ENCODE data around the gene ZMIZ2.

The ZMIZ2 gene

DNA sequence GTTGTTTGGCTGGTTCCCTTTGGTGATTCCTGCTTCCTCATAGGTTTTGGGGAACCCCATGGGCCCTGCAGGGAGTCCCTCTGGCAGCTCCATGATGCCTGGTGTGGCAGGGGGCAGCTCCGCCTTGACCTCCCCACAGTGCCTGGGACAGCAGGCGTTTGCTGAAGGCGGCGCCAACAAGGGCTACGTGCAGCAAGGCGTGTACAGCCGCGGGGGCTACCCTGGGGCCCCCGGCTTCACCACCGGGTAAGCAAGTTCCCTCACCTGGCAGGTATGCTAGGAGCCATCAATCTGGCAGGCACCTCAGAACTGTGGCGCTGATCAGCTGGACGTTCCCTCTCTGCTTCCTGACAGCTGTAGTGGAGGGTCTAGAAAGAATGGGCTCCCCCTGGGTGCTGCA, 8.3 kb downstream of the ZMIZ2 start:
- Histone ChIP-seq H3K4me1 (ENCODE audit: control insufficient read depth, insufficient read depth, low read length) (no peaks in the 10 kb centered on the region), H3K27me3 (ENCODE audit: control insufficient read depth, insufficient read depth, low read length, poor library complexity, severe bottlenecking) (no peaks in the 10 kb centered on the region), H3K27ac (ENCODE audit: insufficient read depth, low read depth, low read length, poor library complexity, severe bottlenecking) (no peak overlapping the region), H3K4me3 (ENCODE audit: insufficient read depth, low read depth, low read length) (no peak overlapping the region), H3K9me3 (ENCODE audit: control insufficient read depth, low read length) (no peaks in the 10 kb centered on the region), H3K36me3 (ENCODE audit: control insufficient read depth, insufficient read depth, low read length) (peaks cover 13% of the 10 kb centered on the region)
- WGBS, 2 experiments, result 97 to 98% methylated on average over 12 of the region's 12 CpGs

- Histone ChIP-seq H3K9me3 (ENCODE audit: control insufficient read depth, low read length) (no peaks in the 10 kb centered on the region), H3K4me3 (ENCODE audit: insufficient read depth, low read depth, low read length) (no peak overlapping the region), H3K4me1 (ENCODE audit: control insufficient read depth, insufficient read depth, low read length) (no peaks in the 10 kb centered on the region), H3K27ac (ENCODE audit: insufficient read depth, low read depth, low read length, poor library complexity, severe bottlenecking) (no peak overlapping the region), H3K27me3 (ENCODE audit: control insufficient read depth, insufficient read depth, low read length, poor library complexity, severe bottlenecking) (no peaks in the 10 kb centered on the region), H3K36me3 (ENCODE audit: control insufficient read depth, insufficient read depth, low read length) (peaks cover 13% of the 10 kb centered on the region)
- WGBS, 2 experiments, result 95 to 96% methylated on average over 10 of the region's 10 CpGs
Measured at GRCh38 chr7:44757311-44757710, 8.7 kb downstream of the ZMIZ2 start.

DNA sequence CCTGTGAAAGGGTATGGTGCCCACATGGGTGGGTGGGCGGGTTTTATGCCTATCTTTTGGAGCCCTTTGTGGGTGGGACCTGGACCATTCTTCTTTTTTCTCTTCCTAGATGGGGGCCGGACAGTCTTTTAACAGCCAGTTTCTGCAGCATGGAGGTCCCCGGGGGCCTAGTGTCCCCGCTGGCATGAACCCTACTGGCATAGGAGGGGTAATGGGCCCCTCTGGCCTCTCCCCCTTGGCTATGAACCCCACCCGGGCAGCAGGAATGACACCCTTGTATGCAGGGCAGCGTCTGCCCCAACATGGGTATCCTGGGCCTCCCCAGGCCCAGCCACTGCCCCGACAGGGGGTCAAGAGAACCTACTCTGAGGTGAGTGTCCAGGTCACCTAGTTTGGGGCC, 9.1 kb downstream of the ZMIZ2 start:
- Histone ChIP-seq H3K27me3 (ENCODE audit: control insufficient read depth, insufficient read depth, low read length, poor library complexity, severe bottlenecking) (no peaks in the 10 kb centered on the region), H3K4me3 (ENCODE audit: insufficient read depth, low read depth, low read length) (no peak overlapping the region), H3K36me3 (ENCODE audit: control insufficient read depth, insufficient read depth, low read length) (peaks cover 13% of the 10 kb centered on the region), H3K4me1 (ENCODE audit: control insufficient read depth, insufficient read depth, low read length) (no peaks in the 10 kb centered on the region), H3K9me3 (ENCODE audit: control insufficient read depth, low read length) (no peaks in the 10 kb centered on the region), H3K27ac (ENCODE audit: insufficient read depth, low read depth, low read length, poor library complexity, severe bottlenecking) (no peak overlapping the region)
- WGBS, 2 experiments, result 93% methylated on average over 7 of the region's 7 CpGs

DNA sequence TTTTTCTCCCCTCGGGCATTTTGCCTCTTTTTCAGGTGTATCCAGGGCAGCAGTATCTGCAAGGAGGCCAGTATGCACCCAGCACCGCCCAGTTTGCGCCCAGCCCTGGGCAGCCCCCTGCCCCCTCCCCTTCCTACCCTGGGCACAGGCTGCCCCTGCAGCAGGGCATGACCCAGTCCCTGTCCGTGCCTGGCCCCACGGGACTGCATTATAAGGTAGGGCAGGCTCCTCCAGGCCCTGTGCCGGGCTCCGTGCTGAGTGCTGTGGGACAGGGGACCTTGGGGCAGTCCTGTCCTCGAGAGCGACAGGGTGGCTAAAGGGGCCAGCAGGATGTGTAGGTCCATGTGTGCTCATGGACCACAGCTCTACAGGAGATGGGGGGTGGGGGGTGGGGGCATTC, 10.6 kb downstream of the ZMIZ2 start:
- no peak overlapping the region for H3K4me3 ChIP-seq (ENCODE audit: insufficient read depth, low read depth, low read length)
- peaks cover 15% of the 10 kb centered on the region for H3K36me3 ChIP-seq (ENCODE audit: control insufficient read depth, insufficient read depth, low read length)
- H3K27me3 ChIP-seq (ENCODE audit: control insufficient read depth, insufficient read depth, low read length, poor library complexity, severe bottlenecking), result no peaks in the 10 kb centered on the region
- H3K27ac ChIP-seq (ENCODE audit: insufficient read depth, low read depth, low read length, poor library complexity, severe bottlenecking), result no peak overlapping the region
- no peaks in the 10 kb centered on the region for H3K9me3 ChIP-seq (ENCODE audit: control insufficient read depth, low read length)
- WGBS, 2 experiments, result 96 to 98% methylated on average over 9 of the region's 9 CpGs
- H3K4me1 ChIP-seq (ENCODE audit: control insufficient read depth, insufficient read depth, low read length), result no peaks in the 10 kb centered on the region

DNA sequence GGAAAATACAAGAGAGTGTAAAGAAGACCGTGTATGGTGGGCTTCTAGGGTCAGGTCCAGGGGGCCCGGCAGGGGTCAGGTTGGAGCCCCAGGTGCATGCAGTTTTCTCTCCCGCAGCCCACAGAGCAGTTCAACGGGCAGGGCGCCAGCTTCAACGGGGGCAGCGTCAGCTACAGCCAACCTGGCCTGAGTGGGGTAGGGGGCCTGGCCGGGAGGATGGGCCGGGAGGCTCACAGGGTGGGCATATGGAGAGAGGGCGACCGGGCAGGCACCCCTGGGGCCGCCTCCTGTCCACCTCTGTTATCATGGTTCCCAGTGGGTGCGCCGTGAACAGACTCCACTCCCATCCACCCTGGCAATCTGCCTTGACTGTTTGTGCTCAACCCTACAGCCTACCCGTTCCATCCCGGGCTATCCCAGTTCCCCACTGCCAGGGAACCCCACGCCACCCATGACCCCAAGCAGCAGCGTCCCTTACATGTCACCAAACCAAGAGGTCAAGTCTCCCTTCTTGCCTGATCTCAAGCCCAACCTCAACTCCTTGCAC, 11.5 kb downstream of the ZMIZ2 start:
- Histone ChIP-seq H3K27ac (ENCODE audit: insufficient read depth, low read depth, low read length, poor library complexity, severe bottlenecking) (no peak overlapping the region), H3K4me1 (ENCODE audit: control insufficient read depth, insufficient read depth, low read length) (no peaks in the 10 kb centered on the region), H3K9me3 (ENCODE audit: control insufficient read depth, low read length) (no peaks in the 10 kb centered on the region), H3K27me3 (ENCODE audit: control insufficient read depth, insufficient read depth, low read length, poor library complexity, severe bottlenecking) (no peaks in the 10 kb centered on the region), H3K4me3 (ENCODE audit: insufficient read depth, low read depth, low read length) (no peak overlapping the region), H3K36me3 (ENCODE audit: control insufficient read depth, insufficient read depth, low read length) (peaks cover 23% of the 10 kb centered on the region)
- WGBS, 2 experiments, result 96 to 97% methylated on average over 18 of the region's 18 CpGs

DNA sequence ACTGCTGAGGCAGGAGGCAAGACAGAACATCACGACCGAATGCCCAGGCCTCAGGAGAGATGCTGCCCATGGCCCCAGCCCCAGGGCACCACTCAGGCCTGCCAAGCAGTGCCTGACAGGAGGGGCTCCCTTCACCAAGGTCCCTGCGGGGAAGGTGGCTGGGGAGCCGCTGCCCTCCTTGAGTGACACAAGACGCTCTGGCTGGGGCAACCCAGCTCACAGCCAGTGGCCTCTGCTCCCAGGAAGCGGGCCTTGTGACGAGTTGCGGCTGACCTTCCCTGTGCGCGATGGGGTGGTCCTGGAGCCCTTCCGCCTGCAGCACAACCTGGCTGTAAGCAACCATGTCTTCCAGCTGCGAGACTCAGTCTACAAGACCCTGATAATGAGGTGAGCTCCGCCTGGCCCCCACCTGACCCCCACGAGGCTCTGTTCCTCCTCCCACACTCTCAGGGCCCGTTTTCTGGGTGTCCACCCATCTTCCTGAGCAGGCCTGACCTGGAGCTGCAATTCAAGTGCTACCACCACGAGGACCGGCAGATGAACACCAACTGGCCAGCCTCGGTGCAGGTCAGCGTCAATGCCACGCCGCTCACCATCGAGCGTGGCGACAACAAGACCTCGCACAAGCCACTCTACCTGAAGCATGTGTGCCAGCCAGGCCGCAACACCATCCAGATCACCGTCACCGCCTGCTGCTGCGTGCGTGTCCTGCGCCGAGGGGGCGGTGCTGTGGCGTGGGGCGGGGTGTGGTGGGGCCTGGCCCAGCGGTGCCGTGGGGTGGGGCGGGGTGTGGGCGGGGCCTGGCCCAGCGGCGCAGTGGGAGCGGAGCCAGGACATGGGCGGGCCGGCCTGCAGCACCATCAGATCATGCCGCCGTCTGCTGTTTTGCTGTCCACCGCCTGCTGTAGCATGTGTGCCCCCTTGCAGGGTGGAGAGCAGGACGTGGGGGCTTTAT, 12.8 kb downstream of the ZMIZ2 start:
- peaks cover 36% of the 10 kb centered on the region for H3K36me3 ChIP-seq (ENCODE audit: control insufficient read depth, insufficient read depth, low read length)
- no peak overlapping the region for H3K4me3 ChIP-seq (ENCODE audit: insufficient read depth, low read depth, low read length)
- no peak overlapping the region for H3K27ac ChIP-seq (ENCODE audit: insufficient read depth, low read depth, low read length, poor library complexity, severe bottlenecking)
- 95% methylated on average over 48 of the region's 48 CpGs for WGBS, 2 experiments
- no peaks in the 10 kb centered on the region for H3K27me3 ChIP-seq (ENCODE audit: control insufficient read depth, insufficient read depth, low read length, poor library complexity, severe bottlenecking)
- no peaks in the 10 kb centered on the region for H3K4me1 ChIP-seq (ENCODE audit: control insufficient read depth, insufficient read depth, low read length)
- no peaks in the 10 kb centered on the region for H3K9me3 ChIP-seq (ENCODE audit: control insufficient read depth, low read length)

- peaks cover under 1% of the 10 kb centered on the region for H3K4me1 ChIP-seq (ENCODE audit: control insufficient read depth, insufficient read depth, low read length)
- no peak overlapping the region for H3K27ac ChIP-seq (ENCODE audit: insufficient read depth, low read depth, low read length, poor library complexity, severe bottlenecking)
- peaks cover 43% of the 10 kb centered on the region for H3K36me3 ChIP-seq (ENCODE audit: control insufficient read depth, insufficient read depth, low read length)
- no peaks in the 10 kb centered on the region for H3K9me3 ChIP-seq (ENCODE audit: control insufficient read depth, low read length)
- H3K27me3 ChIP-seq (ENCODE audit: control insufficient read depth, insufficient read depth, low read length, poor library complexity, severe bottlenecking), result no peaks in the 10 kb centered on the region
- H3K4me3 ChIP-seq (ENCODE audit: insufficient read depth, low read depth, low read length), result no peak overlapping the region
- 95 to 96% methylated on average over 9 of the region's 9 CpGs for WGBS, 2 experiments
Measured at GRCh38 chr7:44762300-44762699, 13.7 kb downstream of the ZMIZ2 start.

DNA sequence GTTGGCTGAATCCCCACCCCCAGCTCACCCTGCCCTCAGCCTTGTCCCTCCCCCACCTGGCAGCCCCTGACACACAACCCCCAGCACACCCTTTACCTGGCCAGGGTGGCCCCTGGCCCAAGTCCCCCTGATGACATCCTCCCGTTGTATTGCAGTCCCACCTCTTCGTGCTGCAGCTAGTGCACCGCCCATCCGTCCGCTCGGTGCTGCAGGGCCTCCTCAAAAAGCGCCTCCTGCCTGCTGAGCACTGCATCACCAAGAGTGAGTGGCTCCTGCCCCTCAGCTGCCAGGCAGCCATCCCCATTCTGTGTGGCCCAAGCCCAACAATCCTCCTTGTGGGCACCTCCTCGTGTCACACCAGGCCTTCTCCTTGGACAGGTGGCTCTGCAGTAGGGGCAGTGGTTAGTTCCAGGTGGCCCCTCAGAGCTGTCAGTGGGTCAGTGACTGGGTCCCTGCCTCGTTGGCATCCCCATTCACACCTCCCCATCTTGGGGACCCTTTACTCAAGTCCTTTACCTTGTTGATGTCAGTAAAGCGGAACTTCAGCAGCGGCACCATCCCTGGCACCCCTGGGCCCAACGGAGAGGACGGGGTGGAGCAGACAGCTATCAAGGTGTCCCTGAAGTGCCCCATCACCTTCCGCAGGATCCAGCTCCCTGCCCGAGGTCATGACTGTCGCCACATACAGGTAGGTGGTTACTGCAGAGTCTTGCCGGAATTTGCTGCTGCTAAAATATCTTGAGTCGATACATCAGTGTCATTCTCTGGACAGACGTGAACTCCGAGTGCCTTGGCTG, 14.3 kb downstream of the ZMIZ2 start:
- Histone ChIP-seq H3K9me3 (ENCODE audit: control insufficient read depth, low read length) (no peaks in the 10 kb centered on the region), H3K4me3 (ENCODE audit: insufficient read depth, low read depth, low read length) (no peak overlapping the region), H3K27me3 (ENCODE audit: control insufficient read depth, insufficient read depth, low read length, poor library complexity, severe bottlenecking) (no peaks in the 10 kb centered on the region), H3K36me3 (ENCODE audit: control insufficient read depth, insufficient read depth, low read length) (peaks cover 43% of the 10 kb centered on the region), H3K4me1 (ENCODE audit: control insufficient read depth, insufficient read depth, low read length) (peaks cover 7% of the 10 kb centered on the region), H3K27ac (ENCODE audit: insufficient read depth, low read depth, low read length, poor library complexity, severe bottlenecking) (no peak overlapping the region)
- WGBS, 2 experiments, result 95% methylated on average over 20 of the region's 20 CpGs

GRCh38 chr7:44764081-44764480, 15.4 kb downstream of the ZMIZ2 start:
- Histone ChIP-seq H3K9me3 (ENCODE audit: control insufficient read depth, low read length) (no peaks in the 10 kb centered on the region), H3K36me3 (ENCODE audit: control insufficient read depth, insufficient read depth, low read length) (peaks cover 43% of the 10 kb centered on the region), H3K27me3 (ENCODE audit: control insufficient read depth, insufficient read depth, low read length, poor library complexity, severe bottlenecking) (no peaks in the 10 kb centered on the region), H3K4me3 (ENCODE audit: insufficient read depth, low read depth, low read length) (no peak overlapping the region), H3K27ac (ENCODE audit: insufficient read depth, low read depth, low read length, poor library complexity, severe bottlenecking) (no peak overlapping the region), H3K4me1 (ENCODE audit: control insufficient read depth, insufficient read depth, low read length) (peaks cover 19% of the 10 kb centered on the region)
- 95 to 96% methylated on average over 6 of the region's 6 CpGs for WGBS, 2 experiments
